GM21526 (cell line): ENCODE data around the gene SAMD4A.

Source experiments
- ATAC-seq: cut with Tn5 transposase; IDR thresholded peaks from one replicate; pipeline ENCODE4 v1.9.1; 2021; ENCODE audit warnings: moderate library complexity; ENCODE audit not compliant: unreplicated experiment, low FRiP score

Gene SAMD4A

DNA sequence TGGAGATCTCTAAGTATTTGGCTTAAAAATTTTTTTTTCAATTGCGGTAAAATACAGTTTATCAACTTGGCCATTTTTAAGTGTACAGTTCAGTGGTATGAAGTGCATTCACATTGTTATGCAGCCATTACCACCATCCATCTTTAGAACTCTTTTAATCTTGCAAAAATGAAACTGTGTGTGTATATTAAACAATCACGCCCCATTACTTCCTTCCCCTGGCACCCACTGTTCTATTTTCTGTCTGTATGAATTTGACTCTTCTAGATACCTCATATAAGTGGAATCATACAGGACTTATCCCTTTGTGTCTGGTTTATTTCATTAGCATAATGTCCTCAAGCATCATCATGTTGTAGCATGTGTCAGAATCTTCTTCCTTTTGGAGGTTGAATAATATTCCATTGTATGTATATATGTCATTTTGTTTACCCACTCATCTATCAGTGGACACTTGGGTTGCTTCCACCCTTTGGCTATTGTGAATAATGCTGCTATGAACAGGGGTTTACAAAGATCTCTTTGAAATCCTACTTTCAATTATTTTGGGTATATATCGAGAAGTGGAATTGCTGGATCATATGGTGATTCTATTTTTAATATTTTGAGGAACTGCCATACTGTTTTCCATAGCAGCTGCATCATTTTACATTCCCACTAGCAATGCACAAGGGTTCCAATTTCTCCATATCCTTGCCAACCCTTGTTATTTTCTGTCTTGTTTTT is 62.9 kb downstream of the SAMD4A start:
- no peak for ATAC-seq

DNA sequence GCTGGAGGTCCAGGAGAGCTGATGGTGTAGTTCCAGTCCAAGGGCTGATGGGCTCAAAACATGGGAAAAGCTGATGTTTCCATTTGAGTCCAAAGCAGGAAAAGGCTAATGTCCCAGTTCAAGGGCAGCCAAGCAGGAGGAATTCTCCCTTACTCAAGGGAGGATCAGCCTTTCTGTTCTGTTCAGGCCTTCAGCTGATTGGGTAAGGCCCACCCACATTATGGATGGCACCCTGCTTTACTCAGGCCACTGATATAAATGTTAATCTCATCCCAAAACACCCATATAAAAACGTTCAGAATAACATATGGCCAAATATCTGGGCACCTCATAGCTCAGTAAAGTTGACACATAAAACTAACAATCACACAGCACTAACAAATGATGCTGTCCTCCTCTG is 64.1 kb downstream of the SAMD4A start:
- no peak for ATAC-seq

DNA sequence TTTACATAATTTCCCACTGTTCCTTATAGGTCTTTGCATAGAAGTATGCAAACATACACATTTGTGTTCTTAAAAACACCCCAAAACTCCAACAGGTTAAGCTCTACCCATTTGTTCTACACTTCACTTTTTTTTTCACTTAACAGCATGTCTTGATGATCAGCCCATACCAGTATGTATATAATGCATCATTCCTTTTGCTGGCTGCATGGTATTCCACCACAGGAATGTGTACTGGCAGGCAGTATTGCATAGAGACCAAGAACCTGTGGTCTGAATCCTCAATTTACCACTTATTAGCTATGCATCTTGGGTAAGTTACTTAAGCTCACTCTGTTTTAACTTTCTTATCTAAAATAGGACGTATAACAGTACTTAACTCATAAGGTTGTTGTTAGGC is 65.5 kb downstream of the SAMD4A start:
- no peak for ATAC-seq

DNA sequence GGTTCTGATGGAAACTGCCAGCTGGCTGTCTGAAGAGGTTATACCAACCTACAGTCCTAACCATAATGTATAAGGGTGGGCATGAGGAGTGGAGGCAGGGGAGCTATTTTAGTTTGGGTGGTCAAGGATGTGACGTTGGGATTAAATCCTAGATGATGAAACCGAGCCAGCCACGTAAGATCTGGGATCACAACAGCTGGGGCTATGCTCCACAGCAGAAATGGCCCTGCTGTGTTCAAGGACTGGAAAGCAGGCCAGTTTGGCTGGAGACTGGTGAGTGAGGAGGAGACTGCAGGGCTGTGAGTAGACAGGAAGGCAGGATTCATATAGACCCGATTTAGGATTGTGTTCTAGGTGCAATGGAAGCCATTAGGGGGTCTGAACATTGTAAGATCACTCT is 66.1 kb downstream of the SAMD4A start:
- no peak for ATAC-seq

DNA sequence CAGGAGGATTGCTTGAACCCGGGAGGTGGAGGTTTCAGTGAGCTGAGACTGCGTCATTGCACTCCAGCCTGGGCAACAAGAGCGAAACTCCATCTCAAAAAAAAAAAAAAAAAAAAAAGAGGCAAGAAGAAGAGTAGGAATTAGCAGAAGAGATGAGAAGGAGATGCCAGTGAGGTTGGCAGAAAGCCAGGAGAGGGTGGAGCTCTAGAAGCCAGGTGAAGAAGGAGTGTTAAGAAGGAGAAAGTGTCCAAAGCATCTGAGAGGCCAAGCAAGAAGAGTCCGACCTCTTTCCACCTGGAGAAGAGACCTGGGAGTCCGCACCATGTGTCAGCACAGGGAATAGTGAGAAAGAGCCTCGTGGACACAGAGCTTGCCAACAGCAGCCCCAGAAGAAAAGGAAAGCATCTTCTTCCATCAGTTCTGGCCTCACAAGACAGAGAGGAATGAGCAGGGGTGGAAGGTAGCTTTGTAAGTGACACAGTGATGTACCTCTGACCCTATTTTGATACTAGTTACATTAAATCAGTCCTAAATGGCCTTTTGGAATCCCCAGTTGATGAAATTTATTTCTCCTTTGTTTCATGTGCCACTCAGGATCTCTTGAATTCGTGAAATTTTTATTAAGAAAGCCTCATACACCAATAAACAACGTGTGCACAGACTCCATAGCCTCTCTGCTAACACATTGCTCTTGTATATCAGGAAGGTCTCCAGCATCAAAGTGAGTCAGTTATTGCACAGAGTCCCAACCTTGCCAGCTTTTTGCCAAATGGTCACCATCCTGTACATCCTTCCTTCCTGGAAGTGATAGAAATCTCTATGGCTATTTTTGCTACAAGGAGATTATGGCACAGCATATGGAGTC is 70.6 kb downstream of the SAMD4A start:
- no peak for ATAC-seq

DNA sequence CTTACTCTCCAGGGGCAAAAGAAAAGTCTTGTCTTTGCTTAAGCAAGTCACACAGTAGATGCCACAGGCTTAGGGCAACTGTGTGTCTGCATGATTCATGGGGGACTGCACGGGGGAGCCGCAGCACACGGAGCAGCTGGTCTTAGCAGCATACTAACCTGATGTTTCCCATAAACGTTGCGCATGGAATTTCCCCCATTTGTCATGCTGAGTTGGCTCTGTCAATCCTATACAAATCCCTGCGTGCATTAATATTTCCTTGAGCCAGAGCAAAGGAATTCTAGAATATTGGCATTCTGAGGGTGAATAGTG is 71.2 kb downstream of the SAMD4A start:
- ATAC-seq, result no peak

DNA sequence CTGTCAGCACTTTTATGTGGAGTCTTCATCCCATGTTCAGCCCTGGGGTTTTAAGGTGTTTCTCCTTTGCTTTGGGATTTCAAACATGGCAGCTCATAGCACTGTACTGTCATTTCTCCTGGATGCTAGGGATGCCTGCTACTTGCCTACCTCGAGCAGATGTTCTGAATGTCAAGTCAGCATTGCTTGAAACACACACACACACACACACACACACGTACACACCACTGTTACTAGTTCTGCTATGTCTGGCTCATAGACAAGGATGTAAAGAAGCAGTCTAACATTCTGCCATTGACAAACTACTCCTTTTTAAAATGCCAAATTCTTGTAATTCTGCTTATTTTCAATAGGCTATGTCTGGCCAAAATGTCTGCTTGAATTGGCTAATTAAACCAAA is 72.7 kb downstream of the SAMD4A start:
- ATAC-seq, result no peak

DNA sequence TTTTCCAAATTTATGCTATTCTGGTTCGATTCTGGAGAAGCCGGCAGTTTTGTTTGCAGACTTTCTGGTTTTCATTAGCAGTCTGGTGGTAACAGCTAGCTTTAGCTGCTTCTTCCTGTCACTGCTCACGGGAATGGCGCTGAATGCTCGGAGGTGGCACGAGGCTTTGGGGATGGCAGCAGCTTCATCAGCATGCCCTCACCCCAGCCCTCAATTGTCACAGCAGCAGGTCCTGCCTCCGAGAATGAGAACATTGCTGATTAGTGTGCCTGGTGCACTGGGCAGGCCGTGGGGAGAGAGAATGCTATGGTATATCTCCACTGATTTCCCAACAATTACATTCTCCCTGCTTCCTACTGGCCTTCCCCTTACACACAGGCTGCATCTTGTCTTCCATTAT is 73.6 kb downstream of the SAMD4A start:
- no peak for ATAC-seq

DNA sequence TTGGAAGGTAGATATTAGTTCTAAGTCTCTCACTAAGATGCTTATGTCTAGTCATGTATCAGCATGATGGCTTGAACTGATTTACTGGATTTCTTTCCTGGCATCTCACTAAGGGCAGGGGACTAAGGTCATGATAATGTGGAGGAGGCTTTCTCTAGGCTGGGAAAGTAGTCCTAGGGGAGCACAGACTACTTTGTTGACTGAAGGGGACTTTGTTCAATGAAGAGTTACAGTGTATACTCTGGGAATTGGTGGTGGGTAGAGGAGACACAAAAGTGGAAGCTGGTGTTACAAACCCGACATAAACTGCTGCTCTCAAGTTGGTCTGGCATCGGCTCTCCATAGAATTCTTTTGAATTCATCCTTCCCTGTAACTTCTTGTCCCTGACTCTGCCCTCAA is 75.2 kb downstream of the SAMD4A start:
- ATAC-seq, result no peak

DNA sequence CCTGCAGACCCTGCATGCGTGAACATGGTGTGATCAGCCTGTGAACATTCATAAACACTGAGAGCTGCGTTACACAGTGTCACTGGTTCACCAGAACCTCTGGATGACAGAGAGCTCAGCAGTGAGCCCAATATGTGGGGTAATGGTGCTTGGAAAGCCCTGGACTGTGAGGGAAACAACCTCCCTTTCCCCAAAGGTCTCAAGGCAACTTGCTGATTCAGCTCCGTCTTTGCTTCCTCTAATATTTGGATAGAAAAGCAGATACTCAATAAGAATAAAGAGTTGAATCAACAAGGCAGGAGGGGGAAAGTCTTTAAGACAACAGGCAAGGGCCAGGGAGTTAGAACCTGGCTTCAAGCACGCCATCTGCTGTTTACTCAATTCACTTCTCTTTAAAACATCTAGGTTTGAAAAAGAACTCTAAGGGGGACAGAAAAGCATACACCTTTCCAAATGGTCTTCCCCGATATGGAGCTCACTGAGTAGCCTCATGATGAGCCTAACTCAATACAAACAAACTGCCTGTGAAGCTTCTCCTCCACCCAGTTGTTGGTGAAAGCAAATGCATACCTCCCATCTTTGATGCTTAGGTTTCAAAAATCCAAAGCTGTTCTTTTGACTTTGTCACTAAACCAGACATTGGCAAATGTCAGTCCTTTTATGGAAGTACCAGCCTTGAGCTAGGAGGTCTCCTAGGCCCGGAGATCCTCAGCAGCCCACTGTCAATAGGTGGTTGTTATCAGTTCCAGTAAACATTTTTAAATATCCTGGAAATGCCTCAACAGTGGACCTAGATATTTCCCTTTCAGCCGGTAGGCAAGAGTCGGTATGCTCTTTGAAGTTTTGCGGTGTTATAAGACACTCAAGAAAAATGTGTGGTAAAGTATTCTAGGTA is 76.1 kb downstream of the SAMD4A start:
- no peak for ATAC-seq

DNA sequence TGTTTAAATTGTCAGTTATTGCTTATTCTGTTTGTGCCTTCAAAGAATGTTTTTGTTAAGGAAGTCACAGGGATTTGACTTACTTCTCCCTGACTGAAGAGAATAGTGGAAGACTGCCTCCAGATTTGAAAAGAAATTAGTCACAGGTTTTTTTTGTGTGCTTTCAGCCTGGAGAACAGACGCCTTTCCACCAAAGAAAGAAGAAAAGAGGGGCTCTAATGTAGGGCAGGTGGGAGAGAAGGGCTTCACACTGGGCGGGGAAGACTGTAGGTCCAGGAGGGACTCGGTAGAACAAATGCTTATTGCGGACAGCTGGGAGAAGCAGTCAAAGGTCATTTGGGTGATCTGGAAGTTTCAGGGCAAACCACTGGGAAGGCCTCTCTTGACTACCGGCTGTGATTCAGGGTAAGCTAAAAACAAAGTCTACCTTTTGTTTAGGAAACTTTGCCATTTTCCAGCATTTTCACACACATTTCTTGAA is 76.8 kb downstream of the SAMD4A start:
- ATAC-seq, result no peak

DNA sequence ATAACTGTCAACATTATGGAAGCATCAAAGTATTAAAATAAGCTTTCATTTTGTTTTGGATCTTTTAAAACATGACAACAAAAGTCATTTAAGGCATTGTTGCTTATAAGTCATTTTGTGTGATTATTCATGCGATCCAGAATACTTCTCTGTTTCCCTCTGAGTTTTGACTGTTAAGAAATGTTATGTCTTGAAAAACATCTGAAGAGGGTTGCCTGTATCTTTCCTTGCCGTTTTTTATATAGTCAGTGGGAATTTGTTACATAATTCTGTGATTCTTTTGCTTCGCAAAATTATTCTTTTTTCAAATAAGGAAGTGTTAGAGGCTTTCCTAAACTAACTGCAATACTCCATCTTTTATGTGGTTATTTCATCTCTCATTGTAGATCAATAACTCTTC is 78.7 kb downstream of the SAMD4A start:
- no peak for ATAC-seq

DNA sequence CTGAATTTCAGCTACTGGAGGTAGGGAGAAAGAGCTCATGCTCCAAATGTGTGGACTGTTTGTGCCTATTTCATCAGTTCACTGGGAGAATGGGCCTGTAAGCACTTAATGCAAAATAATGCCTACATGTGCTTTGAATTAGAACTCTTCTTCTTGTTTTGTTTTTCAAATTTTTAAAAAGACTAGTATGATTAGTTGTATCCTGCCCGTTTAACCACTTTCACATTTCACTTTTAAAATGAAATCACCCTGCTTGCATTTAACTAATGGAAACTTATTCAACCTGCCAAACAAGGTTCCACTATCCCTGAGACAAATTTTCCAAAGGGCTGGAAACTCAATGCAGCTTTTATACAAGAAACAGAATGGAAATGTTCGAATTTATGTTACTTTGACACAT is 79.7 kb downstream of the SAMD4A start:
- no peak for ATAC-seq

DNA sequence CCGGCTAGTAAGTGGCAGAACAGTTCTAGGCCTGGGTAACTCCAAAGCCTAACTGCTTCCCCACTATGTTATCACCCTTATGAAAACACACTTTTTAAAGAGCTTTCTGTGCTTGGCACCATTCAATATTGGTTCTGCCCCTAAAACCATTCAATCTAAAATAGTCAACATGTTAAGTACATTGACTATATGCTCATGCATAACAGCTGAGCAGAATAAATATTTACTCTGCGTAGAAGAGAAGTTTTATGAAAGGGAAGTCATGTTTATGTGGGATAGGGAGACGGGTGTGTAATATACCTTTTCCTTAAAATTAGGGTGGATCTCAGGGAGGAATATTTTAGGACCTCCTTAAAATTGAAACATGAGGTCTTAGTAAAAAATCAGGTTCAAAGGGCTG is 80.5 kb downstream of the SAMD4A start:
- no peak for ATAC-seq

DNA sequence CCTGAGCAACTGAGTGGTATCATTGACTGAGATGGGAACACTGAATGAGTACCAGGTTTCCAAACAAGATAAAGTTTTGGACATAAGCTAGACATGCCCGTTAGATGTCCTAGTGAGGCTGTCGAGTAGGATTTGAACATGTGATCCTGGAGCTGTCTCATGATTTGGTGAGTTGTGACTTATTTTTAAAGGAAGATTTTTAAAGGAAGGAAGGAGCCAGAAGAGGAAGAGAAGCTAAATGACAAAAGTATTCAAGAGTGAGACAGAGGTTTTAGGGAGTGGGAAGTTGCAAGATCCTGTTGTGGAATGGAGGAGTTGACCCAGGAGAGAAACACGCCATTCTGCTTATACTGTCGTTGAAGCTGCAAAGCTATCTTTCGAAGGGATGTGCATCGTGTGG is 82.1 kb downstream of the SAMD4A start:
- ATAC-seq, result no peak

DNA sequence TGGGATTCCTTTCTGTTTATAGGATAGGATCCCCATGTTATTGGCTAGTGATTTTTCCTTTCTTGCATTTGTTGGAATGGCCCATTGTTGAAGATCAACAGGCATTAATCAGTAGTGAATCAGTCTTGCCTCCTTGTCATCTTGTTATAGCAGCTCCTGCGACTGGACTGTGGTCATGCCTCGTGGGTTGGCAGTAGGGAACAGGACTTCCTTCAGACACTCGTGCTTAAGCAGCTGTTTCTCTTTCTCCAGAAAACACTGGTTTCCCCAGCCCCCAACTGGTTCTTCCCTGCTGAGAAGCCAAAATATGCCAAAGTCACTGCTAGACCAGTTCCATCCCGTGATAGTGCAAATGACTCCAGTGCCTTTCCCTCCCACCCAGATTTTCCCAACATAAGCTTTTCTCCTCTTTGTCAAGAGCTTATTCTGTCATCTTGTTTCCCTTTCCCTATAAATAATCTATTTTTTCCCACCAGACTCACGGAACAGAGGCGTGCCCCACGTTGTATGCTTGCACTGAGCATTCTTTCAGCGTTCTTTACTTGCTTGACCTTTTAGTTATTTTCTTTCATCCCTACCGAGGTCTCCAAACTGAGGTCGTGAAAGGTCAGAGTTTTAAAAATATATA is 83.5 kb downstream of the SAMD4A start:
- no peak for ATAC-seq

DNA sequence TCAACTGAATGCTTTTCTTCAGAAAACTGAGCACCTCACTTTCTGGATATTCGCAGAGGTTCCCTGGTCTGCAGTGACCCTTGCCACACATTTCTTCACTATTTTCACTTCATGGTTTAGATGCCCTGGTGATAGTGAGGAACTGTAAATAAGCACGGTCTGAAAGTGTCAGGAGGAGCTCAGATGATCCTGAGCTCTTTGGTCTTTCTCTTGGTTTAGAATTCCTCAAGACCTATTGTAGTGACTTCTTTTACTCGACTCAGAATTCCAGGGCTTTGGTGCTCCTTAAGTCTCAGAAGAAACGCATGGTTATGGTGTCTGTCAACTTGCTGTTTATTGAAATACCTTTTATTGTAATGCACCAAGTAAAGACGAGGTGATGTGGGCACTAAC is 84.0 kb downstream of the SAMD4A start:
- no peak for ATAC-seq

DNA sequence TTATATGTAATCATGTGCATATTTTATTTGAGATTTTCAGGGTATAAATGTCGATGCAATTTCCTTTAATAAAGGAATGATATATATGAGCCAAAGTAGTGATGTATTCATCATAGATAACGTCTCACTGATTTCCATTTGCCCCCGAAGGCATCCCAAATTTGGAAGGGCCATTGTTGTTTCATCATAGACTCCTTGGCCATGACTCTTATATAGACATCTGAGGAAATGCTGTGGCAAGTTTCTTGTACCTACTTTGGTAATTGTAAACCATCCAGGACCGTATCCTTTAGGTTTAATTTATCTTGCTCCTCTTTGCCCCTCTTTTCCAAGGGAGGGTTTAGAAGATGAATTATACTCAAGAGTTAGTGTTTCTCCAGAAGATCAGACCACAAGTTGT is 84.7 kb downstream of the SAMD4A start:
- ATAC-seq, result no peak

DNA sequence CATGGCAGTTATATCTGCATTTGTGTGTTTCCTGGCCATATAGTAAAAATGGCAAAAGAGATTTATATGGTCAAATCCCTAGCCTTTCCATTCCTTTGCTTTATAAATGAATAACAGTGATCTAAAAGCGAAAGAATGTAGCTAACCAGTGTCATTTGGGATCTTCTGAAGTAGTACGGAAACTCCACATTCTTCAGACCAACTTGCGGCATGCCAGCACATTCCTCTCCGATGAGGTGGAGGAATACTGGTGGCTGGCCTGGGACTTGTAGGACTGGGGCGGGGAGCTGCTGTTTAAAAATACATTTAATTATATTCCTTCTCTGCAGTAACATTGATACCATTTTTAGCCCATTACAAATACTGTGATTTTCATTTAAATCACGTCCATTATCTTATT is 85.3 kb downstream of the SAMD4A start:
- no peak for ATAC-seq

DNA sequence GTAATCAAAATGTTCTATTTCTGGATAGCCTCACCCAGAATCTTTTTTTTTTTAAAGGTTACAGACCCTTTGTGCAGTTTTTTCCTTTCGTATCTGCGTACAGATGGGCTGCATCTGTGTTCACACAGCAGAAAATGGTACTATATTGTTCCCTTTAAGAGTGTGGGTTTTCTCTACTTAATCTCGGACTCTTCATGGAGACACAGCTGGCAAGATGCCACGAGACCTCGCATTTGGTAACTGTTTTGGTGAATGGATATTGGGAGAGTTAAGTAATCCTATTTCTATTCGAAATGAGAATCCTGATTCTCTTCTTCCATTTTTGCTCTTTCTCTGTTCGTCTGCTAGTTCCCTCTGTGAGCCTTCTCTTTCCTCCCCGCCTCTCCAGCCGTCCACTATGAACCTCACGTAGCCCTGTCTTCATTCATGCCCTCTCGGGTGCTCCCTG is 85.7 kb downstream of the SAMD4A start:
- no peak for ATAC-seq
